Stimulated activated CD8-positive, alpha-beta memory T cell treated with anti-CD3 and anti-CD28 coated beads, Interleukin-12 subunit alpha, Interleukin-12 subunit beta, amount 100 ng/mL, for 24 hours (primary cell): ENCODE results near the gene OR2W1.

ENCODE experiments used
- DNase-seq: peaks from one replicate; pipeline ENCODE4 v3.0.0-alpha.2; 2020; ENCODE audit errors: extremely low read depth

Gene OR2W1

GRCh38 chr6:29045075-29045474, at the start of gene OR2W1:
Gene OR2W1, minus strand, starts transcription at chr6:29045175. Its CDS starts 0 bp downstream, at chr6:29045175.
- DNase-seq = no peak

- DNase-seq = no peak
Observed at GRCh38 chr6:29092957-29093356, 48.0 kb upstream of the OR2W1 start.

GRCh38 chr6:29087213-29087612, 42.2 kb upstream of the OR2W1 start, which contains the start of gene OR2B3:
Gene OR2B3, minus strand, starts transcription at chr6:29087313. Its CDS starts 65 bp downstream, at chr6:29087248.
- DNase-seq = no peak

GRCh38 chr6:29082457-29082856, 37.5 kb upstream of the OR2W1 start:
- no peak for DNase-seq

- DNase-seq = no peak
Observed at GRCh38 chr6:29081312-29081711, 36.3 kb upstream of the OR2W1 start.

- no peak for DNase-seq
Observed at GRCh38 chr6:29079203-29079602, 34.2 kb upstream of the OR2W1 start.

GRCh38 chr6:29071831-29072723, 27.1 kb upstream of the OR2W1 start:
- no peak for DNase-seq

- no peak for DNase-seq
Observed at GRCh38 chr6:29051680-29052079, 6.7 kb upstream of the OR2W1 start.

- DNase-seq = no peak
Observed at GRCh38 chr6:29035951-29036350, 9.0 kb downstream of the OR2W1 start.

- DNase-seq = no peak
Observed at GRCh38 chr6:29028821-29029220, 16.2 kb downstream of the OR2W1 start.

- no peak for DNase-seq
Observed at GRCh38 chr6:29025927-29026585, 18.9 kb downstream of the OR2W1 start.

- DNase-seq = no peak
Observed at GRCh38 chr6:29021434-29021833, 23.5 kb downstream of the OR2W1 start.

GRCh38 chr6:29019629-29020028, 25.3 kb downstream of the OR2W1 start:
- no peak for DNase-seq

- no peak for DNase-seq
Observed at GRCh38 chr6:29017428-29017802, 27.6 kb downstream of the OR2W1 start.

GRCh38 chr6:29016559-29017427, 28.2 kb downstream of the OR2W1 start:
- peak; percentile 46 for DNase-seq

- DNase-seq = no peak
Observed at GRCh38 chr6:29014729-29015608, 30.0 kb downstream of the OR2W1 start.

- no peak for DNase-seq
Observed at GRCh38 chr6:29011276-29011734, 33.7 kb downstream of the OR2W1 start.

GRCh38 chr6:29009358-29009757, 35.6 kb downstream of the OR2W1 start:
- DNase-seq = no peak

- no peak for DNase-seq
Observed at GRCh38 chr6:29008089-29008488, 36.9 kb downstream of the OR2W1 start.

- DNase-seq = no peak
Observed at GRCh38 chr6:29005183-29005885, 39.6 kb downstream of the OR2W1 start, which contains the start of gene ZNF311. Gene ZNF311, minus strand, starts transcription at chr6:29005315. Its CDS starts 1,361 bp downstream, at chr6:29003954.
